AG08395 (cell line): Measurements from ENCODE around the gene BCL11B.

ENCODE experiments used
- DNase-seq: peaks from one replicate; pipeline ENCODE4 v3.0.0; 2012; ENCODE audit warnings: mixed read lengths, low spot score

The BCL11B gene

GRCh38 chr14:99254328-99255009, 17.5 kb downstream of the BCL11B start:
- no peak for DNase-seq

GRCh38 chr14:99253890-99254289, 18.1 kb downstream of the BCL11B start:
- no peak for DNase-seq

GRCh38 chr14:99252940-99253868, 18.8 kb downstream of the BCL11B start:
- no peak for DNase-seq

- no peak for DNase-seq
Measured at GRCh38 chr14:99252443-99252939, 19.5 kb downstream of the BCL11B start.

GRCh38 chr14:99251721-99252120, 20.3 kb downstream of the BCL11B start:
- no peak for DNase-seq

- no peak for DNase-seq
Measured at GRCh38 chr14:99250636-99251208, 21.3 kb downstream of the BCL11B start.

GRCh38 chr14:99249389-99249788, 22.6 kb downstream of the BCL11B start:
- no peak for DNase-seq

GRCh38 chr14:99248761-99249171, 23.2 kb downstream of the BCL11B start:
- DNase-seq: no peak

GRCh38 chr14:99247772-99248171, 24.2 kb downstream of the BCL11B start:
- no peak for DNase-seq

- no peak for DNase-seq
Measured at GRCh38 chr14:99247101-99247729, 24.8 kb downstream of the BCL11B start.

GRCh38 chr14:99246536-99247097, 25.4 kb downstream of the BCL11B start:
- no peak for DNase-seq

GRCh38 chr14:99245564-99246511, 26.2 kb downstream of the BCL11B start:
- no peak for DNase-seq

GRCh38 chr14:99244941-99245563, 26.9 kb downstream of the BCL11B start:
- DNase-seq: no peak

- no peak for DNase-seq
Measured at GRCh38 chr14:99244367-99244901, 27.6 kb downstream of the BCL11B start.

- no peak for DNase-seq
Measured at GRCh38 chr14:99242816-99243721, 28.9 kb downstream of the BCL11B start.

GRCh38 chr14:99242238-99242637, 29.8 kb downstream of the BCL11B start:
- no peak for DNase-seq

GRCh38 chr14:99241325-99242010, 30.5 kb downstream of the BCL11B start:
- no peak for DNase-seq

GRCh38 chr14:99240627-99241324, 31.2 kb downstream of the BCL11B start:
- no peak for DNase-seq
